H9 (cell line): ENCODE results near the gene MT1H. TPM values are rescaled to one million over a fixed set of nuclear protein-coding genes. Genes with fewer than 3 reads are reported as not detected.

Experiments used
- DNase-seq: peaks from one replicate; pipeline ENCODE4 v3.0.0-alpha.2; 2017
- H2AFZ ChIP-seq: one replicate; pipeline ENCODE4 v1.6.1; 2013; ENCODE audit warnings: mild to moderate bottlenecking, low read length, control low read depth, moderate library complexity
- H2AK5ac ChIP-seq: 2 replicates; pipeline ENCODE4 v1.6.1; 2013; ENCODE audit warnings: low read length, control low read depth, mixed read lengths; ENCODE audit not compliant: insufficient read length
- H2BK120ac ChIP-seq: one replicate; pipeline ENCODE4 v1.6.1; 2013; ENCODE audit warnings: low read depth, mild to moderate bottlenecking, low read length, control low read depth, inconsistent platforms; ENCODE audit not compliant: poor library complexity, severe bottlenecking
- H2BK12ac ChIP-seq: 2 replicates; pipeline ENCODE4 v1.6.1; 2013; ENCODE audit warnings: low read length, control low read depth, mixed read lengths, low read depth; ENCODE audit not compliant: insufficient read length
- H2BK15ac ChIP-seq: 2 replicates; pipeline ENCODE4 v1.6.1; 2013; ENCODE audit warnings: low read depth, low read length, control low read depth
- H2BK20ac ChIP-seq: one replicate; pipeline ENCODE4 v1.6.1; 2013; ENCODE audit warnings: low read depth, mild to moderate bottlenecking, low read length, control low read depth, inconsistent platforms; ENCODE audit not compliant: poor library complexity, severe bottlenecking
- H2BK5ac ChIP-seq: 2 replicates; pipeline ENCODE4 v1.6.1; 2013; ENCODE audit warnings: low read length, control low read depth, mixed read lengths; ENCODE audit not compliant: insufficient read length
- H3K14ac ChIP-seq: 2 replicates; pipeline ENCODE4 v1.6.1; 2013; ENCODE audit warnings: low read length, control low read depth; ENCODE audit not compliant: insufficient read depth
- H3K18ac ChIP-seq: 2 replicates; pipeline ENCODE4 v1.6.1; 2013; ENCODE audit warnings: low read depth, mild to moderate bottlenecking, mixed read lengths, low read length, control low read depth; ENCODE audit not compliant: insufficient read length
- H3K23ac ChIP-seq: 2 replicates; pipeline ENCODE4 v1.6.1; 2013; ENCODE audit warnings: low read length, control low read depth, mixed read lengths, low read depth; ENCODE audit not compliant: insufficient read length
- H3K23me2 ChIP-seq: 2 replicates; pipeline ENCODE4 v1.6.1; 2013; ENCODE audit warnings: low read depth, mild to moderate bottlenecking, mixed read lengths, low read length, control low read depth; ENCODE audit not compliant: insufficient read length, poor library complexity, severe bottlenecking
- H3K27ac ChIP-seq: 2 replicates; pipeline ENCODE4 v1.5.1; 2013; ENCODE audit warnings: low read length, control low read depth, mixed read lengths, low read depth; ENCODE audit not compliant: insufficient read length
- H3K27me3 ChIP-seq: 2 replicates; pipeline ENCODE4 v1.6.1; 2013; ENCODE audit warnings: low read length, control low read depth, inconsistent platforms; ENCODE audit not compliant: insufficient read depth
- H3K4ac ChIP-seq: 2 replicates; pipeline ENCODE4 v1.6.1; 2013; ENCODE audit warnings: low read depth, mild to moderate bottlenecking, control low read depth, inconsistent platforms, low read length, moderate library complexity
- H3K4me1 ChIP-seq: 2 replicates; pipeline ENCODE4 v1.6.1; 2013; ENCODE audit warnings: low read length, control low read depth, inconsistent platforms; ENCODE audit not compliant: insufficient read depth
- H3K4me2 ChIP-seq: 2 replicates; pipeline ENCODE4 v1.6.1; 2013; ENCODE audit warnings: low read length, control low read depth, mixed read lengths; ENCODE audit not compliant: insufficient read length, insufficient read depth
- H3K56ac ChIP-seq: 2 replicates; pipeline ENCODE4 v1.6.1; 2013; ENCODE audit warnings: low read depth, mild to moderate bottlenecking, mixed read lengths, low read length, control low read depth; ENCODE audit not compliant: insufficient read length
- H3K79me1 ChIP-seq: 2 replicates; pipeline ENCODE4 v1.6.1; 2013; ENCODE audit warnings: low read depth, mild to moderate bottlenecking, moderate library complexity, low read length, control low read depth, inconsistent platforms; ENCODE audit not compliant: insufficient read depth, poor library complexity, severe bottlenecking
- H3K79me2 ChIP-seq: 2 replicates; pipeline ENCODE4 v1.6.1; 2013; ENCODE audit warnings: low read length, control low read depth, inconsistent platforms; ENCODE audit not compliant: insufficient read depth
- H3K9ac ChIP-seq: 2 replicates; pipeline ENCODE4 v1.6.1; 2013; ENCODE audit warnings: low read length, control low read depth, mixed read lengths; ENCODE audit not compliant: insufficient read length; ENCODE audit errors: extremely low read depth
- H3K9me3 ChIP-seq: one replicate; pipeline ENCODE4 v1.6.1; 2013; ENCODE audit warnings: low read depth, low read length, inconsistent platforms; ENCODE audit not compliant: control insufficient read depth
- H3T11ph ChIP-seq: one replicate; pipeline ENCODE4 v1.6.1; 2013; ENCODE audit warnings: mild to moderate bottlenecking, low read length, control low read depth, inconsistent platforms
- H4K20me1 ChIP-seq: one replicate; pipeline ENCODE4 v1.6.1; 2013; ENCODE audit not compliant: control insufficient read depth, insufficient read length, insufficient read depth
- H4K5ac ChIP-seq: 2 replicates; pipeline ENCODE4 v1.6.1; 2013; ENCODE audit warnings: low read depth, mild to moderate bottlenecking, mixed read lengths, low read length, control low read depth; ENCODE audit not compliant: insufficient read length
- H4K8ac ChIP-seq: replicated peaks from 2 replicates; pipeline ENCODE4 v1.6.1; 2013; ENCODE audit warnings: low read length, control low read depth, mixed read lengths, low read depth; ENCODE audit not compliant: insufficient read length
- H4K91ac ChIP-seq: 2 replicates; pipeline ENCODE4 v1.6.1; 2013; ENCODE audit warnings: low read depth, mild to moderate bottlenecking, moderate library complexity, mixed read lengths, low read length, control low read depth; ENCODE audit not compliant: insufficient read length
- H3K27ac Mint-ChIP-seq, 3 experiments: 2 replicates in 2 of 3; 3 replicates in 1 of 3; pipeline ENCODE4 v1.8.0; 2020 to 2021; ENCODE audit warnings: mixed read lengths in 3 of 3, mild to moderate bottlenecking in 1 of 3, moderate library complexity in 1 of 3
- H3K27me3 Mint-ChIP-seq: 2 replicates; pipeline ENCODE4 v1.8.0; 2021; ENCODE audit warnings: low read depth, mild to moderate bottlenecking, moderate library complexity, mixed read lengths
- H3K36me3 Mint-ChIP-seq, 3 experiments: 2 replicates in 2 of 3; 3 replicates in 1 of 3; pipeline ENCODE4 v1.8.0; 2020 to 2021; ENCODE audit warnings: low read depth in 3 of 3, mixed read lengths in 3 of 3; ENCODE audit not compliant: insufficient read depth in 1 of 3
- H3K4me1 Mint-ChIP-seq, 2 experiments: 2 replicates each; pipeline ENCODE4 v1.8.0; 2020; ENCODE audit warnings: mixed read lengths in 2 of 2
- H3K4me3 Mint-ChIP-seq, 2 experiments: 2 replicates in 1 of 2; 3 replicates in 1 of 2; pipeline ENCODE4 v1.8.0; 2020 to 2021; ENCODE audit warnings: mild to moderate bottlenecking in 2 of 2, mixed read lengths in 2 of 2, moderate library complexity in 1 of 2
- H3K9me3 Mint-ChIP-seq, 2 experiments: 2 replicates in 1 of 2; 3 replicates in 1 of 2; pipeline ENCODE4 v1.8.0; 2020; ENCODE audit warnings: mild to moderate bottlenecking in 2 of 2, mixed read lengths in 2 of 2, moderate library complexity in 1 of 2
- WGBS: extraction: QIAGEN DNeasy Blood & Tissue Kit; methylation state at CpG from one replicate; pipeline ENCODE4 v1.1.7; 2013; ENCODE audit warnings: missing lambda C conversion rate, low lambda C conversion rate, mixed read lengths; ENCODE audit not compliant: insufficient read length; ENCODE audit errors: extremely low coverage; 5-methylcytosine and 5-hydroxymethylcytosine counted together
- total RNA-seq: library from RNA; stranded (reverse); gene quantifications from 2 replicates; pipeline ENCODE4 v1.2.1, GENCODE V29; 2021
- TF ChIP-seq, protein P1 (sequence below): fragments of 200-600 bp; sonication (generic); conservative IDR thresholded peaks from 3 replicates; pipeline ENCODE4 v1.8.0; 2021; ENCODE audit warnings: antibody characterized with exemption, mild to moderate bottlenecking

MT1H gene
- total RNA-seq, 1 experiment from 2014 or later = 12.5 TPM

DNA sequence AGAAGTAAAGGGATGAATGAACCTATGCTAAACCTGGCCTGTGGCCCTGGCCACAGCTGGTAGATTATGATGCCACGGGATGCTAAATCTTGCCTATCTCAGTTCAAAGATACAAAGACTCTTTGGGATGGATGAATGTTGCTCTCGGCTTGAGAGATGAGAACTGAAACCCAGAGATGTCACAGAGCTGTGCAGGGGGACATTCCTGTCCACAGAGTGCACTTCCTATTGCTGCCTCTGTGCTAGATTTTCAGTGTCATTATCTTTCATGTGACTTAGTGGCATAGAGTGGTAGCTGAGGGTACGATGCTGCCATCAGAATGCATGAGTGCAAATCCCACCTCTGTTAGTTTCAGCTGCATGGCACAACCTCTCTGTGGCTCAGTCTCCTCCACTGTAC is 39.5 kb upstream of the MT1H start:
- peaks cover 98% of the 10 kb centered on the region for H3K27me3 Mint-ChIP-seq
- no peak overlapping the region for H4K8ac ChIP-seq
- H3K36me3 Mint-ChIP-seq = no peaks in the 10 kb centered on the region
- no peak overlapping the region for H2AK5ac ChIP-seq
- H2AFZ ChIP-seq = no peak overlapping the region
- no peak overlapping the region for H3K4me2 ChIP-seq
- H3K4ac ChIP-seq = no peak overlapping the region
- peaks cover 87% of the 10 kb centered on the region for H3K27me3 ChIP-seq
- no peak overlapping the region for H3T11ph ChIP-seq
- no peak overlapping the region for H3K27ac Mint-ChIP-seq
- no peak overlapping the region for H2BK120ac ChIP-seq
- H2BK20ac ChIP-seq = no peak overlapping the region
- no peaks in the 10 kb centered on the region; the same call in 1 of the 2 replicates for H3K4me1 ChIP-seq
- no peak overlapping the region for H3K27ac ChIP-seq
- no peak for DNase-seq
- peaks cover 13% of the 10 kb centered on the region for H3K23me2 ChIP-seq
- TF ChIP-seq, protein P1, sequence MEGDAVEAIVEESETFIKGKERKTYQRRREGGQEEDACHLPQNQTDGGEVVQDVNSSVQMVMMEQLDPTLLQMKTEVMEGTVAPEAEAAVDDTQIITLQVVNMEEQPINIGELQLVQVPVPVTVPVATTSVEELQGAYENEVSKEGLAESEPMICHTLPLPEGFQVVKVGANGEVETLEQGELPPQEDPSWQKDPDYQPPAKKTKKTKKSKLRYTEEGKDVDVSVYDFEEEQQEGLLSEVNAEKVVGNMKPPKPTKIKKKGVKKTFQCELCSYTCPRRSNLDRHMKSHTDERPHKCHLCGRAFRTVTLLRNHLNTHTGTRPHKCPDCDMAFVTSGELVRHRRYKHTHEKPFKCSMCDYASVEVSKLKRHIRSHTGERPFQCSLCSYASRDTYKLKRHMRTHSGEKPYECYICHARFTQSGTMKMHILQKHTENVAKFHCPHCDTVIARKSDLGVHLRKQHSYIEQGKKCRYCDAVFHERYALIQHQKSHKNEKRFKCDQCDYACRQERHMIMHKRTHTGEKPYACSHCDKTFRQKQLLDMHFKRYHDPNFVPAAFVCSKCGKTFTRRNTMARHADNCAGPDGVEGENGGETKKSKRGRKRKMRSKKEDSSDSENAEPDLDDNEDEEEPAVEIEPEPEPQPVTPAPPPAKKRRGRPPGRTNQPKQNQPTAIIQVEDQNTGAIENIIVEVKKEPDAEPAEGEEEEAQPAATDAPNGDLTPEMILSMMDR = no peak
- H4K91ac ChIP-seq = no peak overlapping the region
- no peak overlapping the region for H2BK15ac ChIP-seq
- H3K18ac ChIP-seq = no peak overlapping the region
- no peak overlapping the region for H3K4me3 Mint-ChIP-seq
- no peaks in the 10 kb centered on the region for H3K9me3 ChIP-seq
- H3K23ac ChIP-seq = no peak overlapping the region
- H4K20me1 ChIP-seq = no peaks in the 10 kb centered on the region
- peaks cover 25 to 33% of the 10 kb centered on the region in 2 experiments for H3K4me1 Mint-ChIP-seq
- H2BK5ac ChIP-seq = no peak overlapping the region
- no peaks in the 10 kb centered on the region for H3K79me2 ChIP-seq
- no peaks in the 10 kb centered on the region for H3K79me1 ChIP-seq
- no CpG with 5 or more reads among the region's 3 CpGs for WGBS
- H3K14ac ChIP-seq = no peak overlapping the region
- H2BK12ac ChIP-seq = no peak overlapping the region
- no peak overlapping the region for H4K5ac ChIP-seq
- H3K56ac ChIP-seq = no peak overlapping the region
- H3K9ac ChIP-seq = no peak overlapping the region
- H3K9me3 Mint-ChIP-seq = peaks cover 0 to 12% of the 10 kb centered on the region in 2 experiments; a peak in 2 of 5 replicates
